Hepatic stellate cell (primary cell): ENCODE data around the gene NAALADL2.
"Not testable (repeated sequence)": the region's sequence is repeated elsewhere in the genome, so short reads cannot be mapped to it uniquely, and the experiment has no call there.

Experiments
- DNase-seq: peaks from one replicate; pipeline ENCODE4 v3.0.0; 2011; ENCODE audit warnings: low spot score

Gene NAALADL2

DNA sequence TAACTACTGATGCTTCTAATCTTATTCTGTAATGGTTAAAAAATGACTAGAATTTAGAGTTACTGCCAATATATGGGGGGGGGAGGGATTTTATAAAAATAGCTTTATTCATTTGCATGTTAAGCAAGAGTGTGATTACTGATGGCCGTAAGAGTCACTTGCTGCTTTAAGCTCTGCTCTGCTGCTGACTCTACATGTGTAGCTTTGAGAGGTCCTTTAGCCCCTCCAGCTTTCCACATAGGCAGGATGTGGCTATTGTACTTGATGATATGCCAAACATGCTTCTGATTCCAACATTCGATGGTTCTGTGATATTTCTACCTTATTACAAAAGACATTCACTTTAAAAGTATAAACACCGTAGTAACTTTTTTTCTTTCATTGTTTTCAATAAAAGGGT lies 511.3 kb downstream of the NAALADL2 start:
- not testable (repeated sequence) for DNase-seq

DNA sequence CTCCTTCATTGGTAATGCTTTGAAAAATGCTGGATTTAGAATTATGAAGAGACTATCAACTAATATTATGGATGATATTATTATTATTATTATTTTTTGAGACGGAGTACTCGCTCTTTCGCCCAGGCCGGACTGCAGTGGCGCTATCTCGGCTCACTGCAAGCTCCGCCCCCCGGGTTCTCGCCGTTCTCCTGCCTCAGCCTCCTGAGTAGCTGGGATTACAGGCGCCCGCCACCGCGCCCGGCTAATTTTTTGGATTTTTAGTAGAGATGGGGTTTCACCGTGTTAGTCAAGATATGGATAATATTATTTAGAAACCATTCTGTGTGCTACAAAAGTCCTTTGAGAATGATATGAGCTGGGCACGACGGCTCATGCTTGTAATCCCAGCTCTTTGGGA lies 512.1 kb downstream of the NAALADL2 start:
- not testable (repeated sequence) for DNase-seq

DNA sequence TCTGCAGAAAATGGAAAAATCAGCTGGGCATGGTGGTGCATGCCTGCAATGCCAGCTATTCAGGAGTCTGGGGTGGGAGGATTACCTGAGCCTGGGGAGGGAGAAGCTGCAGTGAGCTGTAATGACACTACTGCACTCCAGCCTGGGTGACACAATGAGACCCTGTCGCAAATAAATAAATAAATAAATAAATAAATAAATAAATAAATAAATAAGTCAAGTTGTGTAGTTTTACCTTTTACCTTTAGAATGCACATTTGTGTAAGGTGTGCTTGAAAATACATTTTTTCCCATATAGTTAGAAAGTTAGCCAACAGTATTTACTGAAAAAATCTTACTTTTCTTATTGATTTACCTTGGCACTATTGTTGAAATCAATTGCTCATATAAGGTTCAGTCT lies 515.6 kb downstream of the NAALADL2 start:
- no peak for DNase-seq

DNA sequence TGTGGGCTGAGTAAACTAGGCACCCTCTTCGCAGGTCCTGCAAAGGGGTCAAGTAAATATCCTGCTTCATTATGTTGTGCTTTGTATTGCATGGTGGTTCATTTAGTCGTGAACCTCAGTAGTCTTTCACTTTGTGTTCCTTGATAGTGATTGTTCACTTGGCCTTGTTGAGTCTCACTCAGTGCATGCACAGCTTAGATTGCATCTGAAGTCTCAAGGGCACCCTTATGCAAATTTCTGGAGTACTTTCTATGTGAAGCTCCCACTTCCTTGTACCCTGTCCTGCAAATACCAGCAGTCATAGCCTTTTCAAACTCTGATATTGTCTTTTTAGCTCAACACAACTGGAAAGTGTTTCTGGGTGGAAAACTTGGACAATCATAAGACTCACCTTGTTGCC lies 519.2 kb downstream of the NAALADL2 start:
- DNase-seq, result no peak

DNA sequence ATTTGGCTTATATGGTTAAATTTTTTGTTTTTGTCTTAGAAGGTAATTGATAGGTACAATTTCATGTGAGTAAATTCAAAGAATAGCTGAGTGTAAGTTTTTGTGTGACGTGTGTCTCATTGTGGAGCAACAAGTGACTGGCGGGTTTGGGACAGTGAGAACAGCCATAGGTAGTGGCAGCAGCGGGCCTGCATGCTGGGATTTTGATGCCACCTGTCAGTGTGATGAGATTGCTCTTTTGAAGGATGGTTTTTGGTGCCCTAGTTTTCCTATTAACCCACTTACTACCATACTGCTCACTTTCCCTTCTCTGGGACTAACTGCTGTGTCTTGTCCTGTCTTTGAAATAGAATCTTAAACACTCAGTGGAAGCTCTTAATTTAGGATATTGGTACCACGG lies 522.6 kb downstream of the NAALADL2 start:
- no peak for DNase-seq

DNA sequence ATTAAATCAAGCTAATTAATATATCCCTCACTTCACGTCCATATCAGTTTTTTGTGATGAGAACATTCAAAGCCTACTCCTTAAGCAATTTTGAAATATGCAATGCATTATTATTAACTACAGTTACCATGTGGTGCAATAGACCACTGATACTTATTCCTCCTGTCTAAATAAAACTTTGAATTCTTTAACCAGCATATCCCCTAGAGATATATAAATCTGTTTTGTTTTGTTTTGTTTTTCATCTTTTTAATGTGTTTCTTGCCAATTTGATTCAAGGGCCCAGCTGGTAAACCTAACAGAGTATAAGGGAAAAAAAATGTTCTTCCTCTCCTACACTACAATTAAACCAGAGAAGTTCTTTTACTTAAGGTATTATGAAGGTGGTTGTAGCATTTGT lies 524.2 kb downstream of the NAALADL2 start:
- DNase-seq, result peak; percentile 3

DNA sequence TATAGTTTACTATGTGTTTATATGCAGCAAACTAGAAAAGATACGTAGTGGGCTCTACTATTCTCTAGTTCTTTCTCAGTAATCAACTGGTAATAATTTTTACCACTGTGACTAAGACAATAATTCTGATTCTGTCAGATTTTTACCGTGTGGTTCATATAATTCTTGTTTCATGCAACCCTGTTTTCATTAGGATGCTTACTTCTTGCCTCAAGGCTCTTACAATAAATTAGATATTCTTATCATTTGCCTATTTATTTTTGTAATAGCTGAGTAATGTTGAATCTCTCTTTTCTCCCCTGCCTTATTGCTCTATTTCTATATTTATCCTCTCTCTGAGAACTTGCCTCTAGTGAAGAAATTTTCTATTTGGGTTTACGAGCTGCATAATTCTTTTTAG lies 524.7 kb downstream of the NAALADL2 start:
- peak; percentile 3 for DNase-seq

DNA sequence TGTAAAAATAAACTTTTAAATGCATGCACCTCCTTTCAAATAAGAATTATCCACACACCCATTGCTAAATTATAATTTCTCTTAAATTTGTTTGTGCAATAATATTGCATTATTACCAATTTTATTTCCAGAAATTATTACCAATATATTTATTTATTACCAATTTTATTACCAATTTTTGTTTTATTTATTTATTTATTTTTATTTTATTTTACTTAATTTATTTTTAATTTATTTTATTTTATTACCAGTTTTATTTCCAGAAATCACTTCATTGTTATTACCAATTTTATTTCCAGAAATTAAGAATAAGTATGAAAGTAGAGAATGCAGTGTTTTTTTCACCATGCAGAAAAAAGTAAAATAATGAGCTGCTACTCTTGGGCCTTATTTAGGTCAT lies 525.4 kb downstream of the NAALADL2 start:
- no peak for DNase-seq

DNA sequence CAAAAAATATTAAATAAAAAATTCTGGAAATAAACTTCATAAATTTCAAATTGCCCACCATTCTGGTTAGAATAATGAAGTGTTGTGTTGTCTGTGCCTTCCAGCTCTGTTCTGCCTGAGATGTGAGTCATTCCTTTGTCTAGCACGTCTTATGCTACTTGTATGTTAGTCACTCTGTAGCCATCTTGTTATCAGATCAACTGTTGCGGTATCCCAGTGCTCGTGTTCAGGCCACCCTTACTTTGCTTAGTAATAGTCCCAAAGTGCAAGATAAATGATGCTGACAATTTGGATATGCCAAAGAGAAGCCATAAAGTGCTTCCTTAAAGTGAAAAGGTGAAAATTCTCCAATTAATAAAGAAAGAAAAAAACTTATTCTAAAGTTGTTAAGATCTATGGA lies 527.5 kb downstream of the NAALADL2 start:
- peak; percentile 34 for DNase-seq

DNA sequence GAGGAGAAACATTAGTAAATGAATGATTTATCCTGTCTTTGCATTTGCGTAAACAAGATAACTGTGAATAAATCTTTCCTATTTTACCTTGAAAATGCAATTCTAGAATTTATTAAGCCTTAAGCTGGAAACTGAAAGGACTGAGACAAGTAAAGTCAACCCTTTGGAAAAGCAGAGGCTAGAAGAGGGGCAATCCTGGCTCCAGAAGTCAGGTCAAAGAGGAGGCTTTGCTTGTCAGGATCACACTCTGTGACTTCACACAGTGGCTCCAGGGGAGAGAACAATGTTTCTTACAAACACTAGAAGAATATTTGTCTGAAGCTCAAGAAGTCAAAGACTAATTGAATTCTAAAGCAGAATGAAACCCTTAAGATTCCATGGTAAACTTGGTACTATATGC lies 530.4 kb downstream of the NAALADL2 start:
- no peak for DNase-seq

DNA sequence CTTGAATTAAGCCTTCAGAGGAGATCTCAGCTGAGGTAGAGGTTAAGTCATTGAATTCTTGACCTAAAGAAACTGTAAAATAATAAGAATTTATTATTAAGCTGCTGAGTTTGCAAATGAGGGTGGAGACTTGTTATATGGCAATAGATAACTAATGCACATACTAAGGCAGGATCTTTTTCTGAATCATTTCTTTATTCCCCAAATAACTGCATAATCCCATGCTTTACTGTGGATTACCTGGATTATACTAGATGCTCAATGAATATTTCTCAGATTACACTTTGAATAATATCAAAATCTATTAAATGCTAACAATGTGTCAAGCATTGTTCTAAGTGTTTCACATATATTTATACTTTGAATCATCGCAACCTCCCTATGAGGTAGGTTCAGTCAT lies 532.5 kb downstream of the NAALADL2 start:
- no peak for DNase-seq

DNA sequence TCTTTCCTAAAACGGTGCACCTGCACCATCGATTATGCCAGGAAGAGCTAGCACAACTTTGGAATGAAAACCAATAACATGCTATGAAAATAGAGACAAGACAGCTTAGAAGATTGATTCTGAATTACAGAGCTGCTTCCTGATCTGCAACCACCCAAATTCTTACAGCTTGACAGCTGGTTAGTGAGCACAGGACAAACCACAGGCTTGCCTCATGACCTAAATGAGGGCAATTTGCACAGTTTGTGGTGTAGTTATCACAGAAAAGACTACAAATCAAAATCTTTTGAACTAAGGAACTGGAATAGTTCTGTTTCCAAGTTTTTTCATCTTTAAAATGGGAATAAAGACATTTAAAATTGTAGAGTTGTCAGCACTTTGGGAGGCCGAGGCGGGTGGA lies 533.5 kb downstream of the NAALADL2 start:
- no peak for DNase-seq

DNA sequence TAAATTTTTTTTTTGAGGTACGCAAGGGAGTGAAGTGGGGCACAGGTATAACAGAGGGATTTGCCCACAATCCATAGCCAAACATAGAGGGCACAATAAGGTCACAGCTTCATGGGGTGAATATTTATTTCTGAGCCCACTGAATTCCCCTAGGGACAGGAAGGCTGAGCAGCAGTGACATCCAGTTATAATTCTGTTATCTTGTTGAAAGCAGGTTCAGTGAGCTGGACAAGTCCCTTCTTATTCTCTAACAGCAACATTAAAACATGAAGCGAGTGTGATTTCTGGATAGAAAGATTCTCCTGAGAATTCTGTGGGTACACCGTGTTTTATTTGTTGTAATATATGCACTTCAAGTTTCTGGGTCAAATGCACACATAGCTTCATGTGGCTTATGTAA lies 538.2 kb downstream of the NAALADL2 start:
- no peak for DNase-seq

DNA sequence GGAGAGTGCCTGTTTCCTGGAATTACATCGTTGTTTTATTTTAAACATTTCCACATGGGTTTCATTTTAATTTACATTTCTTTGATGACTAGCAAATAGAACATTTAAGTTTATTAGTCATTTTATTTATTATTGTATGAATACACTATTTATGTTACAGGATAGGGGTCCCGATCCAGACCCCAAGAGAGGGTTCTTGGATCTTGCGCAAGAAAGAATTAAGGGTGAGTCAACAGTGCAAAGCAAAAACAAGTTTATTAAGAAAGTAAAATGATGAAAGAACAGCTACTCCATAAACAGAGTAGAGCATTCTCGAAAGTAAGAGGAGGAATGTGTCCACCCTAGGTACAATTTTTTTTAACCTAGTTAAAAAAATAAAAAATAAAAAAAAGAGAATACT lies 539.5 kb downstream of the NAALADL2 start:
- no peak for DNase-seq

DNA sequence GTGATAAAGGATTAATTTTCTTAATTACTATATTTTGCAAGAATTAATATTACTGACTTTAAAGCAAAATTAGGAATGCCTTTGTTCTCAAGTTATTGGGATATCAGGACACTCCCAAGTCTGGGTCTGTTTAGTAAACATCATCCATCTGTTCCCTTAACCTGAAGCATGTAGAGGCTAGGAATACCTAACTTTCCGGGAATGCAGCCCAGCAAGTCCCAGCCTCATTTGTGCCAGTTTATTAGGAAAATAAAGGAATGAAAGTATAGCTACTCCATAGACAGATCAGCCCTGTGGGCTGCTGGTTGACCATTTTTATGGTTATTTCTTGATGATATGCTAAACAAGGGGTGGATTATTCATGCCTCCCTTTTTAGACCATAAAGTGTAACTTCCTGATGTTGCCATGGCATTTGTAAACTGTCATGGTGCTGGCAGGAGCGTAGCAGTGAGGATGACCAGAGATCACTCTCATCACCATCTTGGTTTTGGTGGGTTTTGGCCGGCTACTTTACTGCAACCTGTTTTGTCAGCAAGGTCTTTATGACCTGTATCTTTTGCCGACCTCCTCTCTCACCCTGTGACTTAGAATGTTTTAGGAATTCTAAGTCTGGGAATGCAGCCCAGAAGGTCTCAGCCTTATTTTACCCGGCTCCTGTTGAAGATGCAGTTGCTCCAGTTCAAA lies 540.2 kb downstream of the NAALADL2 start:
- DNase-seq, result no peak

DNA sequence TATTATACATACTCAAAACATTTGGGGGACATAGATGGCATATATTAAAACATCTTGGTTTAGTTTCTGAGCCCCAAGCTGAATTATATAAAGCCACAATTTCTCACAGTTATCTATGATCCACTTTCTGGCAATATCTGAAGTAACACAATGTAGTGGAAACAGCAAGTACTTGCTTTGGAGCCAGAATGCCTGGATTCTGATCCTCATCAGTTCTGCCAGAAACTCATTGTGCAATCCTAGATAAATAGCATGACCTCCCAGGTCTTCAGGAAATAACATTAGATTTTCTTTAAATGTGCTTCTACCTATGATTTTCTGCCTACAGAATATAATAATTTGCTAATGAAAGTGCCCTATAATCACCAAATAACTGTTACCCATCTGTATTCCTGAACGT lies 544.9 kb downstream of the NAALADL2 start:
- DNase-seq, result no peak

DNA sequence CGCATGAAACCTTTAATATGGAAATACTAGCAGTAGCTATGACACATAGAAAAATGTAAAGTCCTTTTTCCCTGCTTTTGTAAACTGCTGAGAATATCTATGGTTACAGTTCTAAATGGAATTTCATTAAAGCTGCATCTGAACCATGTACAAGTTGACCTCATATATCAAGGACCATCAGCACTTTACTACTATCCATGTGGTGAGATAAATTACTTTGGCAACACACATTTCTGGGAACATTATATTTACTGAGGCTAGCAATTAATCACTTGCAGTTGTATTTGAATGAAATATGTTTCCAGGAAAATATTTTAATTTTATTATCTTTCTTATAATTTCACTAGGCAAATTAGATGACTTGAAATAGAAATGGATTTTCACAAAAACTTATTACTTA lies 545.5 kb downstream of the NAALADL2 start:
- no peak for DNase-seq

DNA sequence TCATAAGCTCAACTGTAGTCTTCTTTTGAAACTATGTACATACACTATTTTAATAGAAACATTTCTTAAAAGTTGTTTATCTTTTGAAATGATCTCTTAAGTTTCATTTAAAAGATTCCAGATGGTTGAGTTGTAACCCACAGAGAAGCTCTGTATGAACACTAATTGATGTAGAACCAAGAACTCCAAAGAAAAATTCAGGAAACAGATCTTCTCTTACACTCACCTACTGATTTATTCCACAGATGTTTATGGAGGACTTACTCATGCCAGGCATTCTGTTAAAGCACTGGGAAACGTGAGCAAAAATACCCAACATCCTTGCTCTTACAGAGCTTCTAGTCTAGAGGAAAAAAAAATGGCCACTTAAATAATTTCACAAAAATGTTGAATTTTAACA lies 551.1 kb downstream of the NAALADL2 start:
- no peak for DNase-seq

DNA sequence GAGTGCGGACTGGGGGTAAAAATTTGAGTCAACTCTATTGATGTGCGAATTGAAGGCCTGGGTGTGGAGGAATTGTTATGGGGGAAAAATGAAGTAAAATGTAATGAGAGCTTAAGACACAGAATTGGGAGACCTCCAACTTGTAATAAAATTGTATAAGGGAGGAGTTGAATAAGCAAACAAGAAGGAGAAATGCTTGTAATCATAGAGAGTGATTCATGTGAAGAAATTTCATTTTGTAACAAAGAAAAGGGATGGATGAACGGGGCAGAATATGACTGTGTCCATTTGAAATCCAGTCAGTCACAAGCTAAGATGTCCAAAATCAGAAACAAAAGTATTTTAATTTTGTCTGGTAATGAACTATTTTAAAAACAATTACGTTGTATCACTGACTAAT lies 552.3 kb downstream of the NAALADL2 start:
- no peak for DNase-seq

DNA sequence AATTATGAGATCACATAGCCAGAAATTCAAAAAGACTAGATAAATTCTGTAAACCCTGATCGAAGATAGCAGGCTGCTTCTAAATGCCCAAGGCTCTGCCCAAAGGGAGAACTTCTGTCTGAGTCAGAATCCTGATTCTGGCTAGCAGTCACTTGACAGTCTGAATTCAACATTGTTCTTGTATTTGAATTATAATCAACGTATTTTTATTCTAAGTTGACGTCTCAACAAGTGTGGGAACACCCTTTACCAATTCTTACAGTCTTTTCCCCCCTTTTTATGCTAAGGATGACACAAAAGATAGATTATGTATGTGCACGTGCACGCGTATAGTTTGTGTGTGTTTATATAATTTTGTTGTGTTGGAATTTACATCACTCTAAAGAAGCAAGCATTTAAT lies 552.8 kb downstream of the NAALADL2 start:
- DNase-seq, result no peak

DNA sequence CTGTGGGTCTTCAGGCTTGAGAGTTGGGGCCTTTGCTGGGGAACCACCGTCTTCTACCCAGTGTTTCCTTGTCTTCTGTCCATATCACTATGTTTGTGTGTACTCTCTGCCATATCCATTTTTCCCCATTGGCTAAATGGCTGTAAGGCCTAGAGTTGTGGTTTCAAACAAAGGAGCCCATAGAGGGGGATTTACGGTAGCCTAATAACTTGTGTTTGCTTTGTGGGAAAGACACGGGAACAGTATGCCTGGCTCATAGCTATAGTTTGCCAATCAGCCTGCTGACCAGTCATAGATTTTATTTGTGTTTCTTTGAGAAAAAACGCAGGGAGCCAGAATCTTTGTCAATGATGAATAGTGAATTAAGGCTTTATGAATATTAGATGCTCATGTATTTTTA lies 554.8 kb downstream of the NAALADL2 start:
- DNase-seq, result no peak

DNA sequence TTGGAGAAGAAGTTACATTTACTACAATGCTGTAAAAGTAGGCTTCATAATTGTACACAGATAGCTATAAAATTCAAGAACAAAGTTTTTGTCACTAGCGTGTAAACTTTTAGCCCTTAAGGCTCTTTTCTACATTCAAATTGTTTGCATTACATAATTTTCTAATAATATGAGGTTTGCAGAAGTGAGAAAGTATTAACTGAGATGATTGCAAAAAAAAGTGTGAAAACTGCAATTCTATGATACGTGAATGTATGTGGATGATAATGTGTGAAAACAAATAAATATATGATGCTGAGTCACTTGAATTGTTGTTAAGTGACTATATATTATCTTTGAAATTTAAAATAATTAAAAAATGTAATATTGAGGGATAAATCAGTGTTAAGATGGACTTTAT lies 557.5 kb downstream of the NAALADL2 start:
- DNase-seq, result no peak

DNA sequence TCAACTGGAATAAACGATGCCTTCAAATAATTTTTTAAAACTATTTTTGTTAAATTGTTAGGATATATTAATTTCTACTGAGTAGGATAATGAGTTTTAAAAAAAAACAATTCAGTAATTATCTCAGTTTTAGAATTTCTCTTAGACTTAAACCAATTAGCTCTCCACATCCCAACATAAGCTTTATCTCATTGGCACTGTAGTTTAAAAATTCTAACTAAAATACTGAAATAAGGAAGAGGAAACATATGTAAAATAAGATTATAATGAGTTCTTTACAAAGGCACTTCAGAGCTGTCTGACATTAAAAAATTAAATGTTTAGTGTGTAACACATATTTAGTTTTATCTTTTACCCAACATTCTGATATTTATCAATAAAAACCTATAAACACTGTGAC lies 558.3 kb downstream of the NAALADL2 start:
- DNase-seq, result no peak

DNA sequence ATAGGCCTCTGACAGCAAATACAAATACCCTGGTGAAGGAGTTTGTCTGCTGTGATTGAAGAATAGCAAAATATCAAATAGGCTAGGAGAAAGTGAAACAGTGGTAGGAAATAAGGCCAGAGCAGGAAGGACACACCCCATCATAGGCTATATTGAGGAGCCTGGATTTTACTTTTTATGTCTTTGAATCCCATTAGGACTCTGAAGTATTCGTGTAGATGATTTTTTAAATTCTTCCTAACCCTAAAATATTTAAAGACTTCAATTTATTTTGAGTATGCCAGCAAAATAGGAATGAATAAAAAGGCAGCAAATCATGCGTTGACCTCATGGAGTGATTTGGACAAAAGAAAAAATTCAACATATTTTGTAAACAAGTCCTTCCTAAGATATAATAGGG lies 562.8 kb downstream of the NAALADL2 start:
- DNase-seq, result no peak

DNA sequence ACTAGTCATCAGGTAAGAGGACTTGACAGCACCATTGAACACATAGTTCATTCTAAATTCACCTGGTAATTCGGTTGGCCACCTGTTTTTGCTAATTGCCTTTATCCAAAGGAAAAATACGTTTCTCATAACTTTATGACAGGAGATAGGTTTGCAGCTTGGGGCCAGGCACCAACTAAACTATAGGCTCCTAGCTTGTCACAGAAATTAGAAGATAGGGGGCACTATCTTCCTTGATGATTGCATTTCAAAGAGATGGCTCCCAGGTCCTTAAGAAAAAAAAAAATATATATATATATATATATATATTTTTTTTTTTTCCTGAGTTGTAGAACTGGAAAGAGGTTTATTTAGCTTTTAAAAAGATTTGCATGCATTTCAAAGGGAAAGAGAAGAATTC lies 563.6 kb downstream of the NAALADL2 start:
- no peak for DNase-seq
